HG02763 (cell line): ENCODE data around the gene GADL1.

Source experiments
- ATAC-seq: cut with Tn5 transposase; IDR thresholded peaks from one replicate; pipeline ENCODE4 v1.9.1; 2021; ENCODE audit warnings: mild to moderate bottlenecking, moderate library complexity; ENCODE audit not compliant: unreplicated experiment

Gene GADL1

DNA sequence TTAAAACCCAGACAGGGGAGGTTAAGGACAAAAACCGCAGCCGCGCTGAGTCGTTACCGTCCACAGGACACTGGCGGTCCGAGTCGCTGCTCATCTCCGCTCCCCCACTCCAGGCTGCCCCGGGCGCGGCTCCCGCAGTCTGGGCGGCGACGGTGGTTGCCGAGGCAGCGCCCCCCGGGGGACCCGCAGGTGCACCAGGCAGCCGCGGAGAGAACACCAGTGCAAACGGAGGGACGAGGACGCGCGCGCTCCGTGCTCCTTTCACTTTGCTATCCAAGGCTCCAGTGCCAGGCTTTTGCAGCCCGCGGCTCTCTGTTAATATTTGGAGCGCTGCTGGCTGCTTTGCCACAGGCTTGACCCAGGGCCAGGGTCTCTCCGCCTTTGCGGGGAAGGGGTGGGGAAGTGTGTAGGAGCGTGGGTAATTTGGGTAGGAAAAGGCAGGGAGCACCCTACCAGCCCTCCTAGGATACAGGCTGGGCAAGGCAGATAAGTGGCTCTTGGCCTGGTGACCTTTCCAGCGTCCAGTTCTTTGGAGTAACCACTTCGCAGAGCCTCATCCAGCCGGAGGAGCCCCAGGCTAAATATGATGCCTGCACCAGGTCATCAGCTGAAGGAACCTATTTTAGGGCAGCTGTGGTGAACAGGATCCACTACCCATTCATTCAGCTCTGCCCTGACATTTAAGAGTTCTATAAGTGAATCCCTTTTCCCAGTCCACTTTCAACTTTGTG lies at the start of gene GADL1:
TSS of gene GADL1 (minus strand) at position 141 of the 731 bp plus-strand sequence. CDS start at position 94, 47 bp downstream.
- no peak for ATAC-seq

DNA sequence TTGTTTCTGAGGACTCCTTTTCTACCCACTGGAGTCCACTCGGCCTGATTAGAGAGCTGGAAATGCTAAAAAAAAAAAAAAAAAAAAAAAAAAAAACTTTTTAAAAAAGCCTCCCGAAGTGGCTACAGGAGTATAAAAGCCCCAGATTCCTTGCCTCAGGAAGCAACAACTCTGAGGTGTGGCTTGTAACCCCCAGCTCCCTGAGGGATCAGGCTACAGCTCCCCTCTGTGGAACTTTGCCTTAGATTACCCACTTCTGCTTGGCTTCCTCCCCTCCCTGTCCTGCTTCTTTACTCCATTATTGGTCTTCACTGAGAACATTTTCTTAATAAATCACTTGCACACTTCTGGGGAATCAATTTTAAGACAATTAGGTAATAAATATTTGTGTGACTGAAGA lies 49.7 kb upstream of the GADL1 start:
- ATAC-seq = no peak

DNA sequence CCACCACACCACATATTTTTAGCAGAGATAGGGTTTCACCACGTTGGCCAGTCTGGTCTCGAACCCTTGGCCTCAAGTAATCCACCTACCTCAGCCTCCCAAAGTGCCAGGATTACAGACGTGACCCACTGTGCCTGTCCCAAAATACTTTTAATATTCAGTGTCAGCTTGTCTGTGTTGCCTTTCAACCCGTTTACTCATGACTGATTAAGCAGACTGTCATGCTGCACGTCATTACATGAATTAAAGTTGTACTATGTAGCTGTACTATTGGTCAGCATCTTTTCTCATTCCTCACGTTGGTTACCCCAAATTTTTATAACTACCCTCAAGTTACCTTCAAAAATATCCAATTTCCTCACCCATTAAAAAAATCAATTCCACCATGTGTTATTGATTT lies 48.7 kb upstream of the GADL1 start:
- ATAC-seq = no peak

DNA sequence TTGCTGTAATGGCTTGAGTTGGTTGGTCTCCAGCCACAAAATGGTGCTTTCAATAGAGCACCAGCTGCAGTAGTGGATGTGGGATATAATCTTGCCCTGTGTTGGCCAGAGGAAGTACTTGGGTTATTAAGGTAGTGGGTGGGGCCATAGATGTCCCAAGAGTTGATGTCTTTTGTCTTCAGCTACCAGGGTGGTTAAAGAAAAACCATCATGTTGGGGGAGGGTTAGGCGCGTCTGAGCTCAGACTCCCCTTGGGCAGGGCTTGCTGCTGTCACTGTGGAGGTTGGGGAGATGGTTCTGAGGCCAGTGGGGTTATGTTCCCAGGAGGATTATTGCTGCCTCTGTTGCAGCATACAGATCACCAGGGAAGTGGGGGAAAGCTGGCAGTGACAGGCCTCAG lies 46.9 kb upstream of the GADL1 start:
- ATAC-seq = no peak

DNA sequence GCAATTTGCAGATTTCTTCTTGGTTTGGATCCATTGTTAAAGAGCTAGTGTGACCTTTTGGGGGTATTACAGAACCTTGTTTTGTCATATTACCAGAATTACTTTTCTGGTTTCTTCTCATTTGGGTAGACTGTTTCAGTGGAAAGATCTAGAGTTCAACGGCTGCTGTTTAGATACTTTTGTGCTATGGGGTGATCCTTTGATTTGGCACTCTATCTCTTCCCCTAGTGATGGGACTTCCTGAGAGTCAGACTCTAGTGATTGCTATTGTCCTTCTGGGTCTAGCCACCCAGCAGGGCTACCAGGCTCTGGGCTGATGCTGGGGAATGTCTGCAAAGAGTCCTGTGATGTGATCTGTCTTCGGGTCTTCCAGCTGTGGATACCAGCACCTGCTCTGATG lies 46.3 kb upstream of the GADL1 start:
- ATAC-seq = no peak

DNA sequence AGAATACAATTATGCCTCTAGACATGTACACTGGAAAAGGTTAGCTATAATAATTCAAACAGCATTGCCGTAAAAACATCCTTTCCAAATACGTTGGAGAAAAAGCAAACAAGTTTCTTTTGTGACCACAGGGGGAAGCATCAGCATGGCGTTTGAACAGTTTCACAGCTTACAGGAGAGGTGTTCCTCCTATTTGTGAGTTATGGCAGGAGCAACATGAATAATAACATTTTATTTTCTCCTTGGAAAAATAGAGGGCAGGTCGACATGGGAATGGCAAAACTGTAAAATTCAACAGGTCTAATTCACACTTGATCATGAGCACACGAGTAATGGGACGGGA lies 39.7 kb upstream of the GADL1 start:
- no peak for ATAC-seq

DNA sequence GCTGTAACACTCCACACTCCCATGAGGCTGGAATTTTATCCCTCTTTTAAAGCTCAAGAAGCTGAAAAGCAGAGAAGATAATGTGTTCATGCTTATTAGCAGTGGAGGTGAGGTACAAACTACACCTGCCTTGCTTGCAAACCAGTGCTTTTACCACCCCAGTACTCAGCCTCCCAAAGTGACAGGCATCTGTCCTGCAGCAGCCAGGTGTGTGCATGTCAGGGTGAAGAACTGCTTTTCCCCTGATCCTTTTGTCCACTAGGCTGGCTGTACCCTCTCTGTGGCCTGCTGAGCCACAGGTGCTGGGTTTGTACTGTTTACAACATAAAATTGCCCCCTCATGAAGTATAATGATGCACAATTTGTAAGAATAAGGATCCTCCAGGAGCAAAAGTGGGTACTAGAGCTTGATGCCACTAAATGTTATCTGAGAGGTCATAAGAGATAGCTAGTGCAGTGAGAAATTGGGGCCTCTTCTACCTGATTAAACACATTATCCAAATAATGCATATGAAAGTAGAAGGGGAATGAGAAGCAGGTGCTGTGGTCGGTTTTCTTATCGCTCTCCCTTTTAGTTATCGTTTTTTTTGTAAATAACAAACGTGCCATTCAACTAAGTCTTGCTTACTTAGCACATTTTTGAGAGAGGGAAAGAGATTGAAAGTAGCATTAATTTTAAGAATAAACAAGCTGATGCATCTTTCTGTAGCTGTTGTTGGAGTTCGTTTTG lies 39.2 kb upstream of the GADL1 start:
- ATAC-seq = no peak

- ATAC-seq = no peak
Observed at GRCh38 chr3:30932513-30933098, 38.1 kb upstream of the GADL1 start.

GRCh38 chr3:30924763-30925162 lies 30.3 kb upstream of the GADL1 start:
- ATAC-seq = no peak

DNA sequence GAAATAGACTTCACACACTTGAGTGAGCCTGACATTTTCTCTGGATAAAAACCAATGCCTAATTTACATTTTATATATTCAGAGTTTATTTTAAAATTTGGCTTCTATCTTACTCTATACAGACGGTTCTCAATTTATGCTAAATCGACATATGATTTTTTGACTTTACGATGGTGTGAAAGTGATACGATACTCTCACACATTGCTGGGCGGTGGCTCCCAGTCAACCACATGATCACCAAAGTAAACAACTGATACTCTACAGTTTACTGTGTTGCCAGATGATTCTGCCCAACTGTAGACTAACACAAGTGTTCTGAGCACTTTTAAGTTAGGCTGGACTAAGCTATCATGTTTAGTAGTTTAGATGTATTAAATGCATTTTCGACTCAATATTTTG lies 25.1 kb upstream of the GADL1 start:
- ATAC-seq = no peak

GRCh38 chr3:30918761-30919160 lies 24.3 kb upstream of the GADL1 start:
- ATAC-seq = no peak

GRCh38 chr3:30915782-30916181 lies 21.3 kb upstream of the GADL1 start:
- no peak for ATAC-seq

- no peak for ATAC-seq
Observed at GRCh38 chr3:30914696-30915095, 20.2 kb upstream of the GADL1 start.

GRCh38 chr3:30913176-30913575 lies 18.7 kb upstream of the GADL1 start:
- no peak for ATAC-seq

- no peak for ATAC-seq
Observed at GRCh38 chr3:30912301-30912700, 17.8 kb upstream of the GADL1 start.

DNA sequence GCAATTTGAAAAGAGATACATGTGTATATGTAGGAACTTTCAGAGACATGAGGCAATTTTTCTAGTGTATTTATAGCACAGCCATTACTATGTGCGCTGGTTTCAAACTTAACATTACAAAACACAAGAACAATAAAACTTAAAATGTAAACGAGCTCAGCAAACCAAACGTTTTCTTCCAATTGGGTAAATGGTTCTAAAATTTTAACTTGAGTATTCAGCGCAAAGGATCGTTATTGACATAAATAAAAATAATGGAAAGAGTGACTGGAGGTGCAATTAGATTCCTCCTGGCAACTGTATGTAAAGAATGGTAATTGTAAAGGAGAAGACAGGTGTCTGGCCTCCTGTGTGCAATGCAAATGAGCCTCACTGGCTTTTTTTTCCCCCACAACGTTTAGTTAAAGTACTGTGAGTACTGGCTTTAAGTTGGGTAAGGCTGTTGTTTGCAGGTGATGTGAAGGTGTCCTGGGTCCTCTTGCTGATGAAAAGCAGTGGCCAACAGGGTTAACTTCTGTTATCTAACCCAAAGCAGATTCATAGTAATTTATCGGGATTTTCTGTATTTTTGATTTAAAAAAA lies 14.1 kb upstream of the GADL1 start:
- ATAC-seq = no peak

DNA sequence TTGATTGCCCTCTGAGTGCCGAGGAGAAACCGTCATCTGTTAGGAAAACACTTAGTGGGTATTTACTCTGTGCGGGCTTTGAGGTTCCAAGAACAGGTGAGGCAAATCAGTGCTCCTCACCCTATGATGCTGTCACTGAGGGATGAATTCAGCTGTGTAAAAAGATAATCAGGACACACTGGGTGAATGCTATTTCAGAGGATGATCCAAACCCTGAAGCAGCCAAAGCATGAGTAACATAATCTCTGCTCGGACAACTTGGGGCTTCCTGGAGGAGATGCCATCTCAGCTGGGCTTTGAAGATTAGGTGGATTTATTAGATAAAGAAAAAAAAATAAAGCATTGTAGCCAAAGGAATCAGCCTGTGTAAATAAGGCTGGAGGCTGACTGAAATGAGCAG lies 10.5 kb upstream of the GADL1 start:
- ATAC-seq = no peak

- ATAC-seq = no peak
Observed at GRCh38 chr3:30895329-30895728, 868 bp upstream of the GADL1 start.

GRCh38 chr3:30893678-30894325 lies 659 bp downstream of the GADL1 start:
- no peak for ATAC-seq

- ATAC-seq = no peak
Observed at GRCh38 chr3:30890907-30891306, 3.6 kb downstream of the GADL1 start.

GRCh38 chr3:30886888-30887287 lies 7.6 kb downstream of the GADL1 start:
- no peak for ATAC-seq
